SK-N-SH (cell line): ENCODE measurements around the gene LRRC1. TPM values are rescaled to one million over a fixed set of nuclear protein-coding genes. Genes with fewer than 3 reads are reported as not detected.

Experiments used
- CTCF ChIA-PET: fragments of 300-600, 350-600 bp; formaldehyde crosslinking; extraction: SDS; loops from one replicate; lab custom pipeline; 2021; lab: Yijun Ruan, JAX
- POLR2A ChIA-PET: fragments of 350-600 bp; sonication (Branson Sonifier 250); formaldehyde crosslinking; extraction: SDS; loops from one replicate; lab custom pipeline; 2020; ENCODE audit warnings: antibody characterized with exemption, inconsistent platforms; lab: Yijun Ruan, JAX
- DNase-seq: peaks from one replicate; pipeline ENCODE4 v3.0.0; 2012
- H2AFZ ChIP-seq: fragments of 200-600 bp; sonication (generic); 2 replicates; pipeline ENCODE4 v1.8.1; 2016; ENCODE audit warnings: antibody characterized with exemption, mild to moderate bottlenecking, low read depth
- H3F3A ChIP-seq: fragments of 200-600 bp; sonication (generic); replicated peaks from 2 replicates; pipeline ENCODE3; 2016; ENCODE audit warnings: antibody characterized with exemption, mild to moderate bottlenecking; ENCODE audit not compliant: insufficient read depth
- H3K27ac ChIP-seq, 2 experiments: fragments of 200-500 bp in 1 of 2; fragments of 200-600 bp in 1 of 2; sonication (Bioruptor generic) in 1 of 2; sonication (generic), shearing (Covaris generic) in 1 of 2; 2 replicates each; pipeline versions ENCODE4 v1.5.1 to v1.6.1; 2014 to 2016; ENCODE audit warnings: low read depth in 2 of 2, inconsistent platforms in 1 of 2, low read length in 1 of 2, mild to moderate bottlenecking in 1 of 2, mixed read lengths in 1 of 2
- H3K27me3 ChIP-seq: fragments of 200-600 bp; sonication (generic), shearing (Covaris generic); 2 replicates; pipeline ENCODE4 v1.6.1; 2016; ENCODE audit warnings: mixed run types; ENCODE audit not compliant: insufficient read depth
- H3K36me3 ChIP-seq, 2 experiments: fragments of 200-500 bp in 1 of 2; fragments of 200-600 bp in 1 of 2; sonication (Bioruptor generic) in 1 of 2; sonication (generic) in 1 of 2; replicated peaks in 1 of 2; 2 replicates each; pipeline versions ENCODE3 to v1.5.1; 2014 to 2016; ENCODE audit warnings: low read length in 1 of 2, mild to moderate bottlenecking in 1 of 2; ENCODE audit not compliant: insufficient read depth in 2 of 2, control insufficient read depth in 1 of 2
- H3K4me1 ChIP-seq, 2 experiments: fragments of 200-500 bp in 1 of 2; fragments of 200-600 bp in 1 of 2; sonication (Bioruptor generic) in 1 of 2; sonication (generic), shearing (Covaris generic) in 1 of 2; 2 replicates each; pipeline versions ENCODE4 v1.5.1 to v1.6.1; 2014 to 2016; ENCODE audit warnings: low read depth in 1 of 2, low read length in 1 of 2, mixed run types in 1 of 2; ENCODE audit not compliant: insufficient read depth in 2 of 2, control insufficient read depth in 1 of 2
- H3K4me2 ChIP-seq: fragments of 200-600 bp; sonication (generic), shearing (Covaris generic); 2 replicates; pipeline ENCODE4 v1.6.1; 2017; ENCODE audit warnings: mixed run types
- H3K4me3 ChIP-seq, 2 experiments: fragments of 200-500 bp in 1 of 2; fragments of 200-600 bp in 1 of 2; sonication (Bioruptor generic) in 1 of 2; sonication (generic), shearing (Covaris generic) in 1 of 2; 2 replicates each; pipeline versions ENCODE4 v1.5.1 to v1.8.1; 2014 to 2016; ENCODE audit warnings: low read depth in 2 of 2, inconsistent platforms in 1 of 2, low read length in 1 of 2, mild to moderate bottlenecking in 1 of 2, mixed read lengths in 1 of 2, moderate library complexity in 1 of 2
- H3K79me2 ChIP-seq: fragments of 200-600 bp; sonication (generic); 2 replicates; pipeline ENCODE4 v1.8.1; 2017; ENCODE audit warnings: mild to moderate bottlenecking; ENCODE audit not compliant: insufficient read depth
- H3K9ac ChIP-seq: fragments of 200-600 bp; sonication (generic); 2 replicates; pipeline ENCODE4 v1.6.1; 2017; ENCODE audit warnings: mixed run types
- H3K9me2 ChIP-seq: fragments of 200-600 bp; sonication (generic); 2 replicates; pipeline ENCODE4 v1.6.1; 2017; ENCODE audit warnings: mixed run types
- H3K9me3 ChIP-seq: fragments of 200-600 bp; sonication (generic); 2 replicates; pipeline ENCODE4 v1.6.1; 2017; ENCODE audit warnings: mixed run types, mild to moderate bottlenecking, moderate library complexity
- H4K20me1 ChIP-seq: fragments of 200-600 bp; sonication (generic); 2 replicates; pipeline ENCODE4 v1.6.1; 2017; ENCODE audit warnings: mild to moderate bottlenecking, mixed run types; ENCODE audit not compliant: insufficient read depth
- CTCF ChIP-seq: fragments of 200-600 bp; sonication (generic); IDR thresholded peaks from 2 replicates; pipeline ENCODE4 v1.6.1; 2017; ENCODE audit warnings: antibody characterized with exemption, mild to moderate bottlenecking, moderate library complexity
- EZH2phosphoT487 ChIP-seq: fragments of 200-600 bp; sonication (generic); IDR thresholded peaks from 2 replicates; pipeline ENCODE4 v1.6.1; 2017; ENCODE audit warnings: low read depth, mixed run types, mild to moderate bottlenecking, antibody characterized with exemption, moderate library complexity, borderline replicate concordance
- FOXM1 ChIP-seq: IDR thresholded peaks from 2 replicates; pipeline ENCODE4 v1.4.0; 2012; ENCODE audit warnings: low read depth, mild to moderate bottlenecking
- GABPA ChIP-seq: IDR thresholded peaks from 2 replicates; pipeline ENCODE4 v1.4.0; 2012; ENCODE audit warnings: low read depth, mild to moderate bottlenecking
- IRF3 ChIP-seq: fragments of 150-350 bp; IDR thresholded peaks from 2 replicates; pipeline ENCODE4 v1.6.1; 2016; ENCODE audit warnings: mild to moderate bottlenecking, low read depth, low read length
- JUND ChIP-seq: IDR thresholded peaks from 2 replicates; pipeline ENCODE4 v1.4.0; 2012
- MEF2A ChIP-seq: IDR thresholded peaks from 2 replicates; pipeline ENCODE4 v1.4.0; 2012; ENCODE audit warnings: low read depth, borderline replicate concordance
- MXI1 ChIP-seq: IDR thresholded peaks from 2 replicates; pipeline ENCODE4 v1.6.1; 2012; ENCODE audit warnings: mild to moderate bottlenecking, low read depth, low read length, improper control_type of control experiment
- NRF1 ChIP-seq: IDR thresholded peaks from 2 replicates; pipeline ENCODE4 v1.6.1; 2012; ENCODE audit warnings: low read depth, mild to moderate bottlenecking, low read length
- RAD21 ChIP-seq: IDR thresholded peaks from 2 replicates; pipeline ENCODE4 v1.6.1; 2012; ENCODE audit warnings: mild to moderate bottlenecking, low read length
- REST ChIP-seq: IDR thresholded peaks from 2 replicates; pipeline ENCODE4 v1.6.1; 2012; ENCODE audit warnings: mild to moderate bottlenecking, low read depth, low read length, moderate library complexity
- TAF1 ChIP-seq: IDR thresholded peaks from 2 replicates; pipeline ENCODE4 v1.6.1; 2012; ENCODE audit warnings: low read depth, mild to moderate bottlenecking, low read length, moderate library complexity, borderline replicate concordance
- TCF12 ChIP-seq: IDR thresholded peaks from 2 replicates; pipeline ENCODE4 v1.4.0; 2012
- TEAD4 ChIP-seq: IDR thresholded peaks from 2 replicates; pipeline ENCODE4 v1.4.0; 2012; ENCODE audit warnings: mild to moderate bottlenecking, borderline replicate concordance; ENCODE audit not compliant: insufficient read depth
- USF2 ChIP-seq: fragments of 150-350 bp; IDR thresholded peaks from 2 replicates; pipeline ENCODE4 v1.6.1; 2017; ENCODE audit warnings: antibody characterized with exemption, low read length, low read depth, borderline replicate concordance
- YY1 ChIP-seq: IDR thresholded peaks from 2 replicates; pipeline ENCODE4 v1.4.0; 2012; ENCODE audit warnings: low read depth, mild to moderate bottlenecking
- WGBS: methylation state at CpG from one replicate; pipeline ENCODE4 v1.1.6; 2017; ENCODE audit warnings: low lambda C conversion rate; 5-methylcytosine and 5-hydroxymethylcytosine counted together
- polyA plus RNA-seq, 3 experiments: library from polyadenylated mRNA; depleted of rRNA; stranded (reverse); fragments of >200 nt; gene quantifications; 2 replicates each; pipeline ENCODE4 v1.2.3, GENCODE V29; 2012

LRRC1 gene
- polyA plus RNA-seq, 1 of the 3 experiments (the other 2 are of a cell fraction): 0.84 TPM

- Histone ChIP-seq H3F3A (no peaks in the 10 kb centered on the region), H2AFZ (no peak overlapping the region), H3K4me2 (no peak overlapping the region), H3K79me2 (no peaks in the 10 kb centered on the region), H3K4me1 (no peaks in the 10 kb centered on the region), H3K9ac (no peak overlapping the region), H3K27me3 (peaks cover 5% of the 10 kb centered on the region; the same call in 1 of the 2 replicates), H3K4me3 (no peak overlapping the region), H3K9me2 (no peaks in the 10 kb centered on the region), H4K20me1 (no peaks in the 10 kb centered on the region), H3K9me3 (no peaks in the 10 kb centered on the region), H3K27ac (no peak overlapping the region), H3K36me3 (no peaks in the 10 kb centered on the region)
- DNase-seq: no peak
- WGBS: 44% methylated on average over 3 of the region's 3 CpGs
- ChIA-PET CTCF (interaction anchor here (0.7 kb wide), 1 partner anchor 37 kb away, joined by 3 read pairs; no protein-coding TSS in a partner anchor), POLR2A (no interaction called here)
- TF ChIP-seq REST (no peak), TCF12 (no peak), MEF2A (no peak), USF2 (no peak), MXI1 (no peak), JUND (no peak), EZH2phosphoT487 (no peak), TEAD4 (no peak), TAF1 (no peak), NRF1 (no peak), IRF3 (no peak), YY1 (no peak), GABPA (no peak), FOXM1 (no peak), RAD21 (no peak), CTCF (no peak)
- TF ChIP-seq, all 33 proteins: peak for 0
Measured at GRCh38 chr6:53765270-53765669, 29.5 kb upstream of the LRRC1 start.
